PC-9 (cell line): ENCODE results near the gene MLC1. TPM values are rescaled to one million over a fixed set of nuclear protein-coding genes. Genes with fewer than 3 reads are reported as not detected.

Experiments used
- BruUV-seq: library from RNA; stranded (reverse); fragments of 400-500 nt; replicated peaks from 2 replicates; lab custom pipeline; 2021; lab: Mats Ljungman, UMichigan
- CTCF ChIA-PET: fragments of 300-600 bp; sonication (Branson Sonifier 250); formaldehyde crosslinking; loops from one replicate; lab custom pipeline; 2022; ENCODE audit warnings: antibody characterized with exemption; lab: Charles Lee
- POLR2A ChIA-PET: fragments of 300-600 bp; sonication (Branson Sonifier 250); formaldehyde crosslinking; loops from one replicate; lab custom pipeline; 2022; ENCODE audit warnings: antibody characterized with exemption; ENCODE audit not compliant: unreplicated experiment; lab: Charles Lee
- DNase-seq, 2 experiments: peaks; one replicate each; pipeline versions ENCODE4 v3.0.0 to v3.0.0-alpha.2; 2015 to 2022; ENCODE audit warnings: mixed read lengths in 1 of 2
- H2AFZ ChIP-seq: fragments of 200-600 bp; sonication (generic); 2 replicates; pipeline ENCODE4 v1.8.1; 2017; ENCODE audit warnings: antibody characterized with exemption
- H3F3A ChIP-seq: fragments of 200-600 bp; sonication (generic); 2 replicates; pipeline ENCODE4 v1.8.1; 2017; ENCODE audit warnings: antibody characterized with exemption, mild to moderate bottlenecking, low read depth; ENCODE audit not compliant: insufficient read depth
- H3K27ac ChIP-seq: fragments of 200-600 bp; sonication (generic); 2 replicates; pipeline ENCODE4 v1.6.1; 2016; ENCODE audit warnings: mixed run types
- H3K27me3 ChIP-seq: fragments of 200-600 bp; sonication (generic); 2 replicates; pipeline ENCODE4 v1.6.1; 2016; ENCODE audit warnings: low read depth, mixed run types; ENCODE audit not compliant: insufficient read depth
- H3K36me3 ChIP-seq: fragments of 200-600 bp; sonication (generic); 2 replicates; pipeline ENCODE4 v1.6.1; 2016; ENCODE audit warnings: low read depth, mixed run types
- H3K4me1 ChIP-seq: fragments of 200-600 bp; sonication (generic); replicated peaks from 2 replicates; pipeline ENCODE4 v1.6.1; 2016; ENCODE audit warnings: mixed run types; ENCODE audit not compliant: insufficient read depth
- H3K4me2 ChIP-seq: fragments of 200-600 bp; sonication (generic); 2 replicates; pipeline ENCODE4 v1.6.1; 2017; ENCODE audit warnings: mixed run types
- H3K4me3 ChIP-seq: fragments of 200-600 bp; sonication (generic); 2 replicates; pipeline ENCODE4 v1.6.1; 2016; ENCODE audit warnings: mixed run types
- H3K79me2 ChIP-seq: fragments of 200-600 bp; sonication (generic); 2 replicates; pipeline ENCODE4 v1.6.1; 2017; ENCODE audit warnings: low read depth, mixed run types
- H3K9me2 ChIP-seq: fragments of 200-600 bp; sonication (generic); 2 replicates; pipeline ENCODE4 v1.8.1; 2017; ENCODE audit warnings: mild to moderate bottlenecking; ENCODE audit not compliant: insufficient read depth
- H3K9me3 ChIP-seq: fragments of 200-600 bp; sonication (generic); 2 replicates; pipeline ENCODE4 v1.8.1; 2016; ENCODE audit warnings: low read depth; ENCODE audit not compliant: insufficient read depth
- H4K20me1 ChIP-seq: fragments of 200-600 bp; sonication (generic); 2 replicates; pipeline ENCODE4 v1.8.1; 2017; ENCODE audit not compliant: insufficient read depth
- EZH2 ChIP-seq: fragments of 200-600 bp; sonication (generic); IDR thresholded peaks from 2 replicates; pipeline ENCODE4 v1.8.0; 2017; ENCODE audit warnings: antibody characterized with exemption, low read depth
- intact Hi-C: fragments of 100-400 bp; cut with micrococcal nuclease; formaldehyde crosslinking; loops from one replicate; pipeline ENCODE4 v1.10.0; 2022; ENCODE audit not compliant: unreplicated experiment
- total RNA-seq: library from RNA; stranded (reverse); gene quantifications from 2 replicates; pipeline ENCODE4 v1.2.3, GENCODE V29; 2021
- TF ChIP-seq, protein P1 (sequence below): fragments of 200-600 bp; sonication (generic); conservative IDR thresholded peaks from 2 replicates; pipeline ENCODE4 v1.6.1; 2017; ENCODE audit warnings: mixed run types, antibody characterized with exemption, mild to moderate bottlenecking, moderate library complexity

Gene MLC1
- total RNA-seq, 1 experiment from 2014 or later = not detected

DNA sequence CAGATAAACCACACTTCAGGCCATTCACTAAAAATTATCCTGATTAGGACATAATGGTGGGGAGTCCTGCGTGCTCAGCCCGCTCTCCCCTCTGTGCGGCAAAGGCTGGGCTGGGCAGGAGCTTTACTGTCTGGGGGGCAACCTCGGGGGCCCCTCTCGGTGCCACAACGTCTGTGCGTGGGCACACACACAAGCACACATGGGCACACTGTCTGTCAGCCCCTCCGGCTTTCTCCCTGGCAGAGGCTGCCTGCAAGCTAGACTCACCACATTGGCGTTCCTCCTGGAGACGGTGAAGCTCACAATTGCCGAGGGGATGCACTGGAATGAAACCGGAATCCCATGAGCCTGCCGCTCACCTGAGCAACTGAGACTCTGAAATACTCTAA, 5.2 kb downstream of the MLC1 start:
- Histone ChIP-seq H3K27me3 (peaks cover 18% of the 10 kb centered on the region), H3K79me2 (no peaks in the 10 kb centered on the region), H4K20me1 (no peaks in the 10 kb centered on the region; the same call in 1 of the 2 replicates), H2AFZ (no peak overlapping the region), H3K9me3 (no peaks in the 10 kb centered on the region), H3K36me3 (no peaks in the 10 kb centered on the region), H3K4me1 (no peaks in the 10 kb centered on the region), H3K4me3 (no peak overlapping the region), H3K4me2 (no peak overlapping the region), H3K9me2 (no peaks in the 10 kb centered on the region), H3F3A (no peaks in the 10 kb centered on the region), H3K27ac (no peak overlapping the region)
- POLR2A ChIA-PET = no interaction called here
- no TSS peak for BruUV-seq
- no peak for TF ChIP-seq EZH2
- TF ChIP-seq, protein P1, sequence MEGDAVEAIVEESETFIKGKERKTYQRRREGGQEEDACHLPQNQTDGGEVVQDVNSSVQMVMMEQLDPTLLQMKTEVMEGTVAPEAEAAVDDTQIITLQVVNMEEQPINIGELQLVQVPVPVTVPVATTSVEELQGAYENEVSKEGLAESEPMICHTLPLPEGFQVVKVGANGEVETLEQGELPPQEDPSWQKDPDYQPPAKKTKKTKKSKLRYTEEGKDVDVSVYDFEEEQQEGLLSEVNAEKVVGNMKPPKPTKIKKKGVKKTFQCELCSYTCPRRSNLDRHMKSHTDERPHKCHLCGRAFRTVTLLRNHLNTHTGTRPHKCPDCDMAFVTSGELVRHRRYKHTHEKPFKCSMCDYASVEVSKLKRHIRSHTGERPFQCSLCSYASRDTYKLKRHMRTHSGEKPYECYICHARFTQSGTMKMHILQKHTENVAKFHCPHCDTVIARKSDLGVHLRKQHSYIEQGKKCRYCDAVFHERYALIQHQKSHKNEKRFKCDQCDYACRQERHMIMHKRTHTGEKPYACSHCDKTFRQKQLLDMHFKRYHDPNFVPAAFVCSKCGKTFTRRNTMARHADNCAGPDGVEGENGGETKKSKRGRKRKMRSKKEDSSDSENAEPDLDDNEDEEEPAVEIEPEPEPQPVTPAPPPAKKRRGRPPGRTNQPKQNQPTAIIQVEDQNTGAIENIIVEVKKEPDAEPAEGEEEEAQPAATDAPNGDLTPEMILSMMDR = no peak
- DNase-seq = no peak
- CTCF ChIA-PET = no interaction called here
- intact Hi-C loops = no loop called here

DNA sequence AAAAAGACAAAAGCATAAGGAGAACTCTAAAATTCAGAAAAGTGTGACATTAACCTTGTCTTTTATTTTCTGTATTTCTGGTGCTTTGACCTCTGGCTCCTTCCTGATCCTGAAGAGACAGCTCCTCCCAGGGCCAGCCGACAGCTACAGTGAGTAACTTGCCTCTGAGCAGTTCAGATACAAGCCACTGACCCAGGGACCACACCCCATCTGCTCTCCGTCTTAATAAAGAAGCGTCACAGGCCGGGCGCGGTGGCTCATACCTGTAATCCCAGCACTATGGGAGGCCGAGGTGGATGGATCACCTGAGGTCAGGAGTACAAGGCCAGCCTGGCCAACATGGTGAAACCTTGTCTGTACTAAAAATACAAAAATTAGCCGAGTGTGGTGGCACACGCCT, 6.5 kb downstream of the MLC1 start:
- ChIA-PET POLR2A (no interaction called here), CTCF (no interaction called here)
- no TSS peak for BruUV-seq
- H3K4me3 ChIP-seq = no peak overlapping the region
- H3K27ac ChIP-seq = no peak overlapping the region
- intact Hi-C loops = no loop called here
- H4K20me1 ChIP-seq = no peaks in the 10 kb centered on the region; the same call in 1 of the 2 replicates
- no peak overlapping the region for H3K4me2 ChIP-seq
- no peaks in the 10 kb centered on the region for H3K9me3 ChIP-seq
- TF ChIP-seq, protein P1 = no peak
- no peak for TF ChIP-seq EZH2
- no peaks in the 10 kb centered on the region for H3K36me3 ChIP-seq
- no peak overlapping the region for H2AFZ ChIP-seq
- H3F3A ChIP-seq = no peaks in the 10 kb centered on the region
- peaks cover 19% of the 10 kb centered on the region for H3K27me3 ChIP-seq
- H3K9me2 ChIP-seq = no peaks in the 10 kb centered on the region
- no peaks in the 10 kb centered on the region for H3K79me2 ChIP-seq
- peak in 1 of 2 experiments; percentile 25 for DNase-seq
- no peaks in the 10 kb centered on the region for H3K4me1 ChIP-seq

DNA sequence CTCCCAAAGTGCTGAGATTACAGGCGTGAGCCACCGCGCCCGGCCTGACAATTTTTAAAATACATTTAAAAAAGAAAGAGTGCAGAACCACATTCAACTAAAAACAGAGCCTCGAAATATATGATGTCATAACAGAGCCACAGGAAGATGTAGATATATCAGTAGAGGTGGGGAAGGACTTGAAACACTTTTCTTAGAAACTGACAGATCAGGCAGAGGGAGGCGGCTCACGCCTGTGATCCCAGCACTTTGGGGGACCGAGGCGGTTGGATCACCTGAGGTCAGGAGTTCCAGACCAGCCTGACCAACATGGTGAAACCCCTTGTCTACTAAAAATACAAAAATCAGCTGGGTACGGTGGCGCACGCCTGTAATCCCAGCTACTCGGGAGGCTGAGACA, 7.0 kb downstream of the MLC1 start:
- no peak overlapping the region for H3K4me2 ChIP-seq
- peaks cover 19% of the 10 kb centered on the region for H3K27me3 ChIP-seq
- DNase-seq = no peak
- ChIA-PET POLR2A (no interaction called here), CTCF (no interaction called here)
- H3K4me1 ChIP-seq = no peaks in the 10 kb centered on the region
- no peaks in the 10 kb centered on the region for H3K79me2 ChIP-seq
- TF ChIP-seq, protein P1 = no peak
- no peak for TF ChIP-seq EZH2
- no peaks in the 10 kb centered on the region for H3K9me2 ChIP-seq
- BruUV-seq = no TSS peak
- no peak overlapping the region for H3K4me3 ChIP-seq
- H4K20me1 ChIP-seq = no peaks in the 10 kb centered on the region; the same call in 1 of the 2 replicates
- no peaks in the 10 kb centered on the region for H3K36me3 ChIP-seq
- no peak overlapping the region for H2AFZ ChIP-seq
- no peaks in the 10 kb centered on the region for H3K9me3 ChIP-seq
- no peaks in the 10 kb centered on the region for H3F3A ChIP-seq
- no peak overlapping the region for H3K27ac ChIP-seq
- intact Hi-C loops = no loop called here
